Astrocyte of the spinal cord (primary cell): Measurements from ENCODE around the gene HLA-C.

Source experiments
- DNase-seq: peaks from one replicate; pipeline ENCODE4 v3.0.0; 2011; ENCODE audit warnings: low read depth, low spot score
- H3K4me3 ChIP-seq: 2 replicates; pipeline ENCODE4 v1.5.1; 2011; ENCODE audit warnings: low read depth, mild to moderate bottlenecking, low read length, moderate library complexity
- in situ Hi-C: cut with HindIII; loops from 2 replicates; pipeline ENCODE4 v1.10.0; 2017; ENCODE audit warnings: low sequenced_read_pairs
- TF ChIP-seq, protein P1 (sequence below): IDR thresholded peaks from 2 replicates; pipeline ENCODE4 v1.5.1; 2012; ENCODE audit warnings: low read depth, mild to moderate bottlenecking, low read length, inconsistent platforms

HLA-C gene

DNA sequence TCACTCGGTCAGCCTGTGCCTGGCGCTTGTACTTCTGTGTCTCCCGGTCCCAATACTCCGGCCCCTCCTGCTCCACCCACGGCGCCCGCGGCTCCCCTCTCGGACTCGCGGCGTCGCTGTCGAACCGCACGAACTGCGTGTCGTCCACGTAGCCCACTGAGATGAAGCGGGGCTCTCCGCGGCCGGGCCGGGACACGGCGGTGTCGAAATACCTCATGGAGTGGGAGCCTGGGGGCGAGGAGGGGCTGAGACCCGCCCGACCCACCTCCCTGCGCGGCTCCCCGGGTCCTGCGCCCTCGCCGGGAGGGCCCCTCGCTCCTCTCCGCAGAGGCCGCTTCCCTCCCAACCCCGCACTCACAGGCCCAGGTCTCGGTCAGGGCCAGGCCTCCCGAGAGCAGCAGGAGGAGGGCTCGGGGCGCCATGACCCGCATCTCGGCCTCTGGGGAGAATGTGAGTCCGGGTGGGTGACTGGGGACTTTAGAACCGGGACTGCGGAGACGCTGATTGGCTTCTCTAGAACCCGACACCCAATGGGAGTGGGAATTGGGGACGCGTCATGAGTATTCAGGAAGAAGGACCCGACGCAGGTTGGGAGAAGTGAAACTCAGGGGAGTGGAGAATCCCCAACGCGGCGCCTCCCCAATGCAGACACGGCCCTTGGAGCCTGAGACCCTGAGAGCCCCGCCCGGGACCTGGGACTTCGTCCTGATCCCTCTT, at the start of gene HLA-C:
TSS of gene HLA-C (minus strand) at position 452 of the 717 bp plus-strand sequence. CDS start at position 431, 21 bp downstream.
- TF ChIP-seq, protein P1, sequence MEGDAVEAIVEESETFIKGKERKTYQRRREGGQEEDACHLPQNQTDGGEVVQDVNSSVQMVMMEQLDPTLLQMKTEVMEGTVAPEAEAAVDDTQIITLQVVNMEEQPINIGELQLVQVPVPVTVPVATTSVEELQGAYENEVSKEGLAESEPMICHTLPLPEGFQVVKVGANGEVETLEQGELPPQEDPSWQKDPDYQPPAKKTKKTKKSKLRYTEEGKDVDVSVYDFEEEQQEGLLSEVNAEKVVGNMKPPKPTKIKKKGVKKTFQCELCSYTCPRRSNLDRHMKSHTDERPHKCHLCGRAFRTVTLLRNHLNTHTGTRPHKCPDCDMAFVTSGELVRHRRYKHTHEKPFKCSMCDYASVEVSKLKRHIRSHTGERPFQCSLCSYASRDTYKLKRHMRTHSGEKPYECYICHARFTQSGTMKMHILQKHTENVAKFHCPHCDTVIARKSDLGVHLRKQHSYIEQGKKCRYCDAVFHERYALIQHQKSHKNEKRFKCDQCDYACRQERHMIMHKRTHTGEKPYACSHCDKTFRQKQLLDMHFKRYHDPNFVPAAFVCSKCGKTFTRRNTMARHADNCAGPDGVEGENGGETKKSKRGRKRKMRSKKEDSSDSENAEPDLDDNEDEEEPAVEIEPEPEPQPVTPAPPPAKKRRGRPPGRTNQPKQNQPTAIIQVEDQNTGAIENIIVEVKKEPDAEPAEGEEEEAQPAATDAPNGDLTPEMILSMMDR: peak; percentile 14
- DNase-seq: peak; percentile 93
- H3K4me3 ChIP-seq: peak within 1 kb of the TSS; percentile 59
- in situ Hi-C loops: no loop called here

DNA sequence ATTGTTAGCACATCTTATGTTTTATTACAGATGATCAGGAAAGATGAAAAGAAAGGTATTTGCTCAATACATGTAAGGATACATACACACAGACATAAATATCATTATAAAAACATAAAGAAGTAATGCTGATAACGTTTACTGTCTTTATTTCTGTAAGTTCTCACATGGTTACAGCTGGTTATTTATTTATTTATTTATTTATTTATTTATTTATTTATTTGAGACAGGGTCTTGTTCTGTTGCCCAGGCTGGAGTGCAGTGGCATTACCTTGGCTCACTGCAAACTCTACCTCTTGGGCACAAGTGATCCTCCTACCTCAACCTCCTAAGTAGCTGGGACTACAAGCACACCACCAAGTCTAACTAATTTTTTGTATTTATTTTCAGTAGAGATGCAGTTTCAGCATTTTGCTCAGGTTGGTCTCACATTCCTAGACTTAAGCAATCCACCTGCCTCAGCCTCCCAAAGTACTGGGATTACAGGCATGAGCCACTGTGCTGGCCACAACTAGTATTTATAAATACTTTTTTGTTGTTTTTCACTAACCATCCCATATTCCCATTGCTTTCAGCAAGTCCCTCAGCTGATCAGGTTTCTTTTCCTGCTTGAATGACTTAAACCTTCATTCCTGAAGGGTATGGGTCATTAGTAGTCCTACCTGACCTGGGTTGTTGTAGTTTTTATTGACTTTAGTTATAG, 49.3 kb upstream of the HLA-C start:
- TF ChIP-seq, protein P1: no peak
- no peak for DNase-seq
- no peak overlapping the region for H3K4me3 ChIP-seq
- in situ Hi-C loops: no loop called here

DNA sequence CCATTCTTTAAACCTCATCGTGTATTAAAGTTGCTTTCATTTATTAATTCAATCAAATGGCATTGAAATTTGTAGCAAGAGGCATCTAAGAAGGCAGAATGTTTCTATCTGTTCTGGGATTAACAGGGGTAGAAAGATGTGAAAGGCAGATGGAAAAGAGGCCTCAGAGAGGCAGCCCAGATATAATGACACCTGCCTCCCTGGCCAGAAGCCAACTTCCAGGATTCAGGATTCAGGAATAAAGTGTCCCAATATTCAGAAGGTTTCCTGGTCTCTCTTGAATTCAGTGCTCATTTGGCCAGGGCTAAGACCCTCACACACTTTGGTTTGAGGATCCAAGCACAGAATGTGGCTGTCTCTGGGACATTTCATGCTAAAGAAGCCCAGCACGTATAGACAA, 45.1 kb upstream of the HLA-C start:
- H3K4me3 ChIP-seq: no peak overlapping the region
- in situ Hi-C loops: no loop called here
- TF ChIP-seq, protein P1: no peak
- no peak for DNase-seq

DNA sequence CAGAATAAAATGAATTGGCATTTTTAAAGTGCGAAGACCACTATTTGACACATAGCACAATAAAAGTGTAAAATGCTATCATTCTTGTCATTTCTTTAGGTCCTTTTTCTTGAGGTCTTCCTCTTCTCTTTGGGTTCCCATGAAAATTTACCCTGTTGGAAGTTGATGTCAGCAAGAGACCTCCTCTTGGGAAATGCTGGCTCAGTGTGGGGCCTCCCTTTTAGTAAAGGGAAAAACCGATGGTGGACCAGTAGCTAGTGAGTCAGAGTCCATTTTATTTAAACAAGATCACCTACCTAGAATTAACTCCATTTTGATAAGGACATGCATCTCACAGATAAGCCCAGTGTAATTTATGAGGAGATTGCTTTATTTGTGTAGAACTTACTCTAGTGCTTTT, 37.7 kb upstream of the HLA-C start:
- in situ Hi-C loops: no loop called here
- no peak for DNase-seq

DNA sequence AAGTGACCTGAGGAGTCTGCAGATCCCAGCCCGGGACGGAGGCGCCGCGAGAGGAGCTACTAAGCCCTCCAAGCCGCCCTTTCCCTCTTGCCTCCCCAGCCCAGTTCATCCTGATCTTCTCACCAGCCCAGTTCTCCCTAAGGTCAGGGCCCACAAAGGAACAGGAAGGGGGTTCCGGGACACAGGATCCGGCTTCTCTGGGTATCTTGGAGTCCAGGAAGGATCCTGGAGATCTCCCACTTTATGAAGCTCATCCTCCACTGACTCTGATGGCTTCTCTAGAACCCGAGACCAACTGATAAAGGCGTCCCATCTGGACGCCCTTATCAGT, 36.9 kb upstream of the HLA-C start:
- H3K4me3 ChIP-seq: no peak overlapping the region
- in situ Hi-C loops: no loop called here
- TF ChIP-seq, protein P1: no peak
- DNase-seq: no peak

More for the DNA sequence above, 37.7 kb upstream of the HLA-C start:
- TF ChIP-seq, protein P1: no peak
- H3K4me3 ChIP-seq: no peak overlapping the region

DNA sequence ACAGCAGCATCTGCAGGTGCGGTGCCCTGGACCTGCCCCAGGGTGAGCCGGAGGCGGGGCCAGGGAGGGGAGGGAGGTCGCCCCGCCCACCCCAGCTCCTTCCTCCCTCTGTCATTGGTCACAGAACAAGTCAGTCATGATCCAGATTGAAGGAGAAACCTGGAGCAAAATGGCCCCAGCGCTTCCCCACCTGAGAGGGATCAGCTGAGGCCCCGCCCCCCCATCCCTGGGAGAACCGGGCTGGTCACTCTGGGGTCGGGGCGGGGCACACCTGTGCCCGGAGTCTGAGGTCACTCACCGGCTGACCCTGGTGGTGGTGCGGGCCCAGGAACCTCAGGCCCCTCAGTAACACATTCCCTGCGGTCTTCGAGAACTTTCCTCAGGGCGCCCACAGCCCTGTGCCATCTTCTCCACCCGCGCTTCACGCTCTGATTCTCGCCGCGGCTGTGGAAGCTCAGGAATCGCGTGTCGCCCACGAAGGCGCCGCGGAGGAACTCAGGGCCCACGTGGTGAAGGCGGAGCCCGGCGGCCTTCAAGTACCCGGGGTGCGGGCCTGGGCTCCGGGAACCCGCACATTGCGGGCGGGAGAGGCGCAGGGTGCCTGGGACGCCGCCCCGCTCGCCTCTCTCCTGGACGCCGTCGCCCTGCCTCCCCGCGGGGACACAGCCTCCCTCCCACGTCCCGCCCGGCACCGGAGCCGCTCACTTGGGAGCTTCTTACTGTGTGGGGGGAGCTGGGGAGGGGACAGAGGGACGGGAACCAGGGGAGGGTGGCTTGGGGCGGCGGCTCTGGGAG, 36.4 kb upstream of the HLA-C start:
- TF ChIP-seq, protein P1: no peak
- DNase-seq: no peak
- no peak overlapping the region for H3K4me3 ChIP-seq
- in situ Hi-C loops: no loop called here
